HepG2 (cell line): ENCODE measurements around the gene NFATC3. TPM values are rescaled to one million over a fixed set of nuclear protein-coding genes. Genes with fewer than 3 reads are reported as not detected.

Source experiments
- ARID4A ChIP-seq: sonication (generic); formaldehyde crosslinking; IDR thresholded peaks from 2 replicates; pipeline ENCODE4 v1.5.0; 2020; ENCODE audit warnings: mild to moderate bottlenecking, missing genetic modification reagents, borderline replicate concordance
- ARNT ChIP-seq: fragments of 450-650 bp; IDR thresholded peaks from 2 replicates; pipeline ENCODE4 v1.6.1; 2017
- GRHL1 ChIP-seq: sonication (generic); formaldehyde crosslinking; conservative IDR thresholded peaks from 2 replicates; pipeline ENCODE4 v1.8.0; 2022; ENCODE audit warnings: missing genetic modification reagents
- KLF12 ChIP-seq: sonication (generic); formaldehyde crosslinking; IDR thresholded peaks from 2 replicates; pipeline ENCODE4 v1.4.0; 2020; ENCODE audit warnings: missing genetic modification reagents, borderline replicate concordance
- MLLT10 ChIP-seq: sonication (generic); formaldehyde crosslinking; IDR thresholded peaks from 2 replicates; pipeline ENCODE4 v1.4.0; 2020; ENCODE audit warnings: missing genetic modification reagents
- ZFP82 ChIP-seq: sonication (generic); formaldehyde crosslinking; IDR thresholded peaks from 2 replicates; pipeline ENCODE4 v1.5.1; 2020; ENCODE audit warnings: mild to moderate bottlenecking, missing genetic modification reagents, borderline replicate concordance
- ZNF33A ChIP-seq: sonication (generic); formaldehyde crosslinking; IDR thresholded peaks from 2 replicates; pipeline ENCODE4 v1.5.1; 2020; ENCODE audit warnings: missing genetic modification reagents, mild to moderate bottlenecking, moderate library complexity, borderline replicate concordance
- ZNF850 ChIP-seq: sonication (generic); formaldehyde crosslinking; conservative IDR thresholded peaks from 2 replicates; pipeline ENCODE4 v1.9.0; 2021; ENCODE audit warnings: mild to moderate bottlenecking, missing genetic modification reagents
- polyA plus RNA-seq, 8 experiments: library from polyadenylated mRNA; depleted of rRNA in 3 of 8; stranded (reverse) in 7 of 8; unstranded in 1 of 8; fragments of >200 nt; fragmentation: Illumina TruSeq in 4 of 8; extraction: Trizol in 4 of 8; gene quantifications; 2 replicates each; pipeline versions ENCODE4 v1.2.1 to v1.2.3, GENCODE V29; 2011 to 2016; ENCODE audit warnings: low read depth in 4 of 8, missing spikeins in 1 of 8, mixed read lengths in 1 of 8; ENCODE audit not compliant: insufficient read depth in 1 of 8
- total RNA-seq, 5 experiments: library from RNA; depleted of rRNA; stranded (reverse); fragments of >200 nt; fragmentation: Illumina TruSeq; extraction: Trizol; gene quantifications; 2 replicates each; pipeline ENCODE4 v1.2.3, GENCODE V29; 2016; ENCODE audit warnings: low read depth in 1 of 5
- TF ChIP-seq, protein P1 (sequence below): sonication (generic); formaldehyde crosslinking; IDR thresholded peaks from 2 replicates; pipeline ENCODE4 v1.4.0; 2020; ENCODE audit warnings: mild to moderate bottlenecking, missing genetic modification reagents, borderline replicate concordance
- TF ChIP-seq, protein P2 (sequence below): IDR thresholded peaks from 2 replicates; pipeline ENCODE4 v1.6.1; 2012; ENCODE audit warnings: low read length, improper control_type of control experiment
- TF ChIP-seq, protein P3 (sequence below): sonication (generic); formaldehyde crosslinking; IDR thresholded peaks from 2 replicates; pipeline ENCODE4 v1.4.0; 2020; ENCODE audit warnings: missing genetic modification reagents

NFATC3 gene
- total and polyA plus RNA-seq, 2 of the 13 experiments (the other 11 are each of a cell fraction or from before 2014, with no cell fraction given) = 52.6 to 62.7 TPM

GRCh38 chr16:68079626-68080344 is 5.4 kb upstream of the NFATC3 start (continued):
- TF ChIP-seq ARID4A = peak; percentile 89
- peak; percentile 95 for TF ChIP-seq KLF12 (CRISPR knock-in tag)
- TF ChIP-seq GRHL1 = no peak
- TF ChIP-seq, protein P1, sequence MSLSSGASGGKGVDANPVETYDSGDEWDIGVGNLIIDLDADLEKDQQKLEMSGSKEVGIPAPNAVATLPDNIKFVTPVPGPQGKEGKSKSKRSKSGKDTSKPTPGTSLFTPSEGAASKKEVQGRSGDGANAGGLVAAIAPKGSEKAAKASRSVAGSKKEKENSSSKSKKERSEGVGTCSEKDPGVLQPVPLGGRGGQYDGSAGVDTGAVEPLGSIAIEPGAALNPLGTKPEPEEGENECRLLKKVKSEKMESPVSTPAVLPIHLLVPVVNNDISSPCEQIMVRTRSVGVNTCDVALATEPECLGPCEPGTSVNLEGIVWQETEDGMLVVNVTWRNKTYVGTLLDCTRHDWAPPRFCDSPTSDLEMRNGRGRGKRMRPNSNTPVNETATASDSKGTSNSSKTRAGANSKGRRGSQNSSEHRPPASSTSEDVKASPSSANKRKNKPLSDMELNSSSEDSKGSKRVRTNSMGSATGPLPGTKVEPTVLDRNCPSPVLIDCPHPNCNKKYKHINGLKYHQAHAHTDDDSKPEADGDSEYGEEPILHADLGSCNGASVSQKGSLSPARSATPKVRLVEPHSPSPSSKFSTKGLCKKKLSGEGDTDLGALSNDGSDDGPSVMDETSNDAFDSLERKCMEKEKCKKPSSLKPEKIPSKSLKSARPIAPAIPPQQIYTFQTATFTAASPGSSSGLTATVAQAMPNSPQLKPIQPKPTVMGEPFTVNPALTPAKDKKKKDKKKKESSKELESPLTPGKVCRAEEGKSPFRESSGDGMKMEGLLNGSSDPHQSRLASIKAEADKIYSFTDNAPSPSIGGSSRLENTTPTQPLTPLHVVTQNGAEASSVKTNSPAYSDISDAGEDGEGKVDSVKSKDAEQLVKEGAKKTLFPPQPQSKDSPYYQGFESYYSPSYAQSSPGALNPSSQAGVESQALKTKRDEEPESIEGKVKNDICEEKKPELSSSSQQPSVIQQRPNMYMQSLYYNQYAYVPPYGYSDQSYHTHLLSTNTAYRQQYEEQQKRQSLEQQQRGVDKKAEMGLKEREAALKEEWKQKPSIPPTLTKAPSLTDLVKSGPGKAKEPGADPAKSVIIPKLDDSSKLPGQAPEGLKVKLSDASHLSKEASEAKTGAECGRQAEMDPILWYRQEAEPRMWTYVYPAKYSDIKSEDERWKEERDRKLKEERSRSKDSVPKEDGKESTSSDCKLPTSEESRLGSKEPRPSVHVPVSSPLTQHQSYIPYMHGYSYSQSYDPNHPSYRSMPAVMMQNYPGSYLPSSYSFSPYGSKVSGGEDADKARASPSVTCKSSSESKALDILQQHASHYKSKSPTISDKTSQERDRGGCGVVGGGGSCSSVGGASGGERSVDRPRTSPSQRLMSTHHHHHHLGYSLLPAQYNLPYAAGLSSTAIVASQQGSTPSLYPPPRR (CRISPR knock-in tag) = peak; percentile 98
- no peak for TF ChIP-seq ZNF850 (CRISPR knock-in tag)
- TF ChIP-seq ZNF33A (CRISPR knock-in tag) = 0 out of 2 replicates have a peak, but pooled peaks have one; percentile 33
- TF ChIP-seq ZFP82 (CRISPR knock-in tag) = peak; percentile 72; the same call in 1 of the 2 replicates
- TF ChIP-seq, protein P2, sequence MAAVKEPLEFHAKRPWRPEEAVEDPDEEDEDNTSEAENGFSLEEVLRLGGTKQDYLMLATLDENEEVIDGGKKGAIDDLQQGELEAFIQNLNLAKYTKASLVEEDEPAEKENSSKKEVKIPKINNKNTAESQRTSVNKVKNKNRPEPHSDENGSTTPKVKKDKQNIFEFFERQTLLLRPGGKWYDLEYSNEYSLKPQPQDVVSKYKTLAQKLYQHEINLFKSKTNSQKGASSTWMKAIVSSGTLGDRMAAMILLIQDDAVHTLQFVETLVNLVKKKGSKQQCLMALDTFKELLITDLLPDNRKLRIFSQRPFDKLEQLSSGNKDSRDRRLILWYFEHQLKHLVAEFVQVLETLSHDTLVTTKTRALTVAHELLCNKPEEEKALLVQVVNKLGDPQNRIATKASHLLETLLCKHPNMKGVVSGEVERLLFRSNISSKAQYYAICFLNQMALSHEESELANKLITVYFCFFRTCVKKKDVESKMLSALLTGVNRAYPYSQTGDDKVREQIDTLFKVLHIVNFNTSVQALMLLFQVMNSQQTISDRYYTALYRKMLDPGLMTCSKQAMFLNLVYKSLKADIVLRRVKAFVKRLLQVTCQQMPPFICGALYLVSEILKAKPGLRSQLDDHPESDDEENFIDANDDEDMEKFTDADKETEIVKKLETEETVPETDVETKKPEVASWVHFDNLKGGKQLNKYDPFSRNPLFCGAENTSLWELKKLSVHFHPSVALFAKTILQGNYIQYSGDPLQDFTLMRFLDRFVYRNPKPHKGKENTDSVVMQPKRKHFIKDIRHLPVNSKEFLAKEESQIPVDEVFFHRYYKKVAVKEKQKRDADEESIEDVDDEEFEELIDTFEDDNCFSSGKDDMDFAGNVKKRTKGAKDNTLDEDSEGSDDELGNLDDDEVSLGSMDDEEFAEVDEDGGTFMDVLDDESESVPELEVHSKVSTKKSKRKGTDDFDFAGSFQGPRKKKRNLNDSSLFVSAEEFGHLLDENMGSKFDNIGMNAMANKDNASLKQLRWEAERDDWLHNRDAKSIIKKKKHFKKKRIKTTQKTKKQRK = no peak
- TF ChIP-seq, protein P3, sequence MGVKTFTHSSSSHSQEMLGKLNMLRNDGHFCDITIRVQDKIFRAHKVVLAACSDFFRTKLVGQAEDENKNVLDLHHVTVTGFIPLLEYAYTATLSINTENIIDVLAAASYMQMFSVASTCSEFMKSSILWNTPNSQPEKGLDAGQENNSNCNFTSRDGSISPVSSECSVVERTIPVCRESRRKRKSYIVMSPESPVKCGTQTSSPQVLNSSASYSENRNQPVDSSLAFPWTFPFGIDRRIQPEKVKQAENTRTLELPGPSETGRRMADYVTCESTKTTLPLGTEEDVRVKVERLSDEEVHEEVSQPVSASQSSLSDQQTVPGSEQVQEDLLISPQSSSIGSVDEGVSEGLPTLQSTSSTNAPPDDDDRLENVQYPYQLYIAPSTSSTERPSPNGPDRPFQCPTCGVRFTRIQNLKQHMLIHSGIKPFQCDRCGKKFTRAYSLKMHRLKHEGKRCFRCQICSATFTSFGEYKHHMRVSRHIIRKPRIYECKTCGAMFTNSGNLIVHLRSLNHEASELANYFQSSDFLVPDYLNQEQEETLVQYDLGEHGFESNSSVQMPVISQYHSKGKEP (CRISPR knock-in tag) = peak; percentile 24; the same call in 1 of the 2 replicates
- TF ChIP-seq ARNT = no peak
- TF ChIP-seq MLLT10 (CRISPR knock-in tag) = no peak
